Smooth muscle cell (in vitro differentiated cells): ENCODE data around the gene PHACTR3. TPM values are rescaled to one million over a fixed set of nuclear protein-coding genes. Genes with fewer than 3 reads are reported as not detected.

ENCODE experiments used
- DNase-seq: peaks from one replicate; lab custom pipeline; 2025; ENCODE audit not compliant: unreplicated experiment; lab: John Stamatoyannopoulos, UW
- H2AFZ ChIP-seq: fragments of 200-600 bp; sonication (generic); 2 replicates; pipeline ENCODE4 v1.6.0; 2016; ENCODE audit warnings: antibody characterized with exemption, low read depth, mild to moderate bottlenecking
- H3F3A ChIP-seq: fragments of 200-600 bp; sonication (generic); 2 replicates; pipeline ENCODE4 v1.6.0; 2017; ENCODE audit warnings: antibody characterized with exemption, low read depth
- H3K27ac ChIP-seq: fragments of 200-600 bp; sonication (generic); 2 replicates; pipeline ENCODE4 v1.5.1; 2016; ENCODE audit warnings: low read depth, mild to moderate bottlenecking
- H3K27me3 ChIP-seq: fragments of 200-600 bp; sonication (generic); 2 replicates; pipeline ENCODE4 v1.6.1; 2016; ENCODE audit warnings: low read depth, mild to moderate bottlenecking
- H3K36me3 ChIP-seq: fragments of 200-600 bp; sonication (generic); 2 replicates; pipeline ENCODE4 v1.5.1; 2016; ENCODE audit warnings: low read depth
- H3K4me1 ChIP-seq: fragments of 200-600 bp; sonication (generic); 2 replicates; pipeline ENCODE4 v1.5.1; 2016; ENCODE audit warnings: low read depth
- H3K4me2 ChIP-seq: fragments of 200-600 bp; sonication (generic); 2 replicates; pipeline ENCODE4 v1.6.0; 2016; ENCODE audit warnings: mild to moderate bottlenecking
- H3K4me3 ChIP-seq: fragments of 200-600 bp; sonication (generic); 2 replicates; pipeline ENCODE4 v1.5.1; 2016; ENCODE audit warnings: mild to moderate bottlenecking
- H3K79me2 ChIP-seq: fragments of 200-600 bp; sonication (generic); 2 replicates; pipeline ENCODE4 v1.6.0; 2016; ENCODE audit warnings: low read depth, mild to moderate bottlenecking
- H3K9ac ChIP-seq: fragments of 200-600 bp; sonication (generic); 2 replicates; pipeline ENCODE4 v1.6.0; 2016; ENCODE audit warnings: low read depth
- H3K9me3 ChIP-seq: fragments of 200-600 bp; sonication (generic); replicated peaks from 2 replicates; pipeline ENCODE4 v1.5.1; 2016; ENCODE audit warnings: low read depth
- H4K20me1 ChIP-seq: fragments of 200-600 bp; sonication (generic); 2 replicates; pipeline ENCODE4 v1.6.0; 2016; ENCODE audit warnings: low read depth
- WGBS: methylation state at CpG from one replicate; pipeline ENCODE4 v1.1.7; 2016; ENCODE audit warnings: low lambda C conversion rate; 5-methylcytosine and 5-hydroxymethylcytosine counted together
- polyA plus RNA-seq: library from polyadenylated mRNA; unstranded; fragments of >200 nt; fragmentation: Nextera tagmentation; extraction: Ambion mirVana; gene quantifications from 2 replicates; pipeline ENCODE4 v1.2.1, GENCODE V29; 2016
- total RNA-seq: library from RNA; depleted of rRNA; stranded (reverse); fragments of >200 nt; gene quantifications from 2 replicates; pipeline ENCODE4 v1.2.3, GENCODE V29; 2014
- TF ChIP-seq, protein P1 (sequence below): fragments of 200-600 bp; sonication (generic); IDR thresholded peaks from 2 replicates; pipeline ENCODE4 v1.5.1; 2017; ENCODE audit warnings: borderline replicate concordance, mild to moderate bottlenecking, antibody characterized with exemption; ENCODE audit not compliant: insufficient read depth, poor library complexity, severe bottlenecking

PHACTR3 gene
- total and polyA plus RNA-seq, 2 experiments from 2014 or later, result 0.76 to 2.6 TPM

GRCh38 chr20:59740621-59741020 lies 136.3 kb downstream of the PHACTR3 start:
- Histone ChIP-seq H2AFZ (no peak overlapping the region), H3K27me3 (no peaks in the 10 kb centered on the region), H3F3A (no peaks in the 10 kb centered on the region), H3K9ac (no peak overlapping the region), H3K4me2 (no peak overlapping the region), H3K4me1 (no peaks in the 10 kb centered on the region), H3K27ac (no peak overlapping the region), H4K20me1 (no peaks in the 10 kb centered on the region), H3K9me3 (no peaks in the 10 kb centered on the region), H3K4me3 (no peak overlapping the region), H3K36me3 (no peaks in the 10 kb centered on the region), H3K79me2 (no peaks in the 10 kb centered on the region)
- TF ChIP-seq, protein P1, sequence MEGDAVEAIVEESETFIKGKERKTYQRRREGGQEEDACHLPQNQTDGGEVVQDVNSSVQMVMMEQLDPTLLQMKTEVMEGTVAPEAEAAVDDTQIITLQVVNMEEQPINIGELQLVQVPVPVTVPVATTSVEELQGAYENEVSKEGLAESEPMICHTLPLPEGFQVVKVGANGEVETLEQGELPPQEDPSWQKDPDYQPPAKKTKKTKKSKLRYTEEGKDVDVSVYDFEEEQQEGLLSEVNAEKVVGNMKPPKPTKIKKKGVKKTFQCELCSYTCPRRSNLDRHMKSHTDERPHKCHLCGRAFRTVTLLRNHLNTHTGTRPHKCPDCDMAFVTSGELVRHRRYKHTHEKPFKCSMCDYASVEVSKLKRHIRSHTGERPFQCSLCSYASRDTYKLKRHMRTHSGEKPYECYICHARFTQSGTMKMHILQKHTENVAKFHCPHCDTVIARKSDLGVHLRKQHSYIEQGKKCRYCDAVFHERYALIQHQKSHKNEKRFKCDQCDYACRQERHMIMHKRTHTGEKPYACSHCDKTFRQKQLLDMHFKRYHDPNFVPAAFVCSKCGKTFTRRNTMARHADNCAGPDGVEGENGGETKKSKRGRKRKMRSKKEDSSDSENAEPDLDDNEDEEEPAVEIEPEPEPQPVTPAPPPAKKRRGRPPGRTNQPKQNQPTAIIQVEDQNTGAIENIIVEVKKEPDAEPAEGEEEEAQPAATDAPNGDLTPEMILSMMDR, result no peak
- WGBS, result 80% methylated on average over 7 of the region's 7 CpGs
- DNase-seq, result no peak

DNA sequence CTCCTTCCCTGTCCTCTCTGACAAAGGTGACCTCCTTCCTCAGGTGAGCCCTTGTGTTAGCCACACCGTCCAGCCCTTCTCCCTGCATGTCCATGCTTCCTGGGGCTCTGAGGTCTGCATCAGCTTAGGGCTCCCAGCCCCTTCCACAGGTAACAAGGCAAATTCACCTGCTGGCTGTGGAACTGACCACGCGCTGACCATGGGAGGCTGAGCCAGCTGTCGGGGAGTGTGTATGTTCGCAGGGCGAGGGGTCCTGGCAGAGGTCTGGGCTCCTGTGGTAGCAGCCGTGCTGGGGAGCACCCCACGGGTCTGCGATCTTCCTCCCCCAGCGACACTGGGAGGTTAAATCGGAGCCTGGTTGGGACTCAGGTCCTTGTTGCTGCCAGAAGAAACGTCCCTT lies 136.7 kb downstream of the PHACTR3 start:
- no peaks in the 10 kb centered on the region for H3K36me3 ChIP-seq
- WGBS, result 92% methylated on average over 12 of the region's 12 CpGs
- H3K4me3 ChIP-seq, result no peak overlapping the region
- no peaks in the 10 kb centered on the region for H3K79me2 ChIP-seq
- no peak overlapping the region for H2AFZ ChIP-seq
- no peaks in the 10 kb centered on the region for H3K4me1 ChIP-seq
- DNase-seq, result no peak
- no peak overlapping the region for H3K27ac ChIP-seq
- no peaks in the 10 kb centered on the region for H4K20me1 ChIP-seq
- no peaks in the 10 kb centered on the region for H3K27me3 ChIP-seq
- TF ChIP-seq, protein P1, result no peak
- H3F3A ChIP-seq, result no peaks in the 10 kb centered on the region
- H3K9ac ChIP-seq, result no peak overlapping the region
- H3K4me2 ChIP-seq, result no peak overlapping the region
- H3K9me3 ChIP-seq, result no peaks in the 10 kb centered on the region

GRCh38 chr20:59742351-59743095 lies 138.2 kb downstream of the PHACTR3 start:
- Histone ChIP-seq H3K9ac (no peak overlapping the region), H3K79me2 (no peaks in the 10 kb centered on the region), H3F3A (no peaks in the 10 kb centered on the region), H3K4me2 (no peak overlapping the region), H2AFZ (no peak overlapping the region), H3K4me3 (no peak overlapping the region), H3K9me3 (no peaks in the 10 kb centered on the region), H3K27me3 (no peaks in the 10 kb centered on the region), H4K20me1 (no peaks in the 10 kb centered on the region), H3K4me1 (no peaks in the 10 kb centered on the region), H3K36me3 (no peaks in the 10 kb centered on the region), H3K27ac (no peak overlapping the region)
- TF ChIP-seq, protein P1, result no peak
- DNase-seq, result no peak
- 89% methylated on average over 24 of the region's 24 CpGs for WGBS

- Histone ChIP-seq H3K4me1 (no peaks in the 10 kb centered on the region), H3F3A (no peaks in the 10 kb centered on the region), H3K9ac (no peak overlapping the region), H3K4me3 (no peak overlapping the region), H3K27ac (no peak overlapping the region), H3K79me2 (no peaks in the 10 kb centered on the region), H3K4me2 (no peak overlapping the region), H3K9me3 (no peaks in the 10 kb centered on the region), H2AFZ (no peak overlapping the region), H3K36me3 (no peaks in the 10 kb centered on the region), H3K27me3 (no peaks in the 10 kb centered on the region), H4K20me1 (no peaks in the 10 kb centered on the region)
- no peak for DNase-seq
- TF ChIP-seq, protein P1, result no peak
- 84% methylated on average over 9 of the region's 9 CpGs for WGBS
These were observed 139.0 kb downstream of the PHACTR3 start for GRCh38 chr20:59743308-59743707.
